IPS-18a (cell line): ENCODE measurements around the gene NXN.
"Not testable (repeated sequence)": the region's sequence is repeated elsewhere in the genome, so short reads cannot be mapped to it uniquely, and the experiment has no call there.

Experiments
- H3K27ac ChIP-seq: one replicate; pipeline ENCODE4 v1.5.1; 2013; ENCODE audit warnings: low read length
- H3K27me3 ChIP-seq: one replicate; pipeline ENCODE4 v1.6.1; 2013; ENCODE audit warnings: mild to moderate bottlenecking, low read length; ENCODE audit not compliant: control insufficient read depth, insufficient read depth
- H3K36me3 ChIP-seq: one replicate; pipeline ENCODE4 v1.6.1; 2013; ENCODE audit warnings: low read depth, low read length; ENCODE audit not compliant: control insufficient read depth
- H3K4me1 ChIP-seq: one replicate; pipeline ENCODE4 v1.6.1; 2013; ENCODE audit warnings: low read depth, low read length; ENCODE audit not compliant: control insufficient read depth
- H3K4me3 ChIP-seq: one replicate; pipeline ENCODE4 v1.5.1; 2013; ENCODE audit warnings: low read length
- H3K9ac ChIP-seq: one replicate; pipeline ENCODE4 v1.6.1; 2013; ENCODE audit warnings: mild to moderate bottlenecking, low read length, moderate library complexity
- H3K9me3 ChIP-seq: one replicate; pipeline ENCODE4 v1.6.1; 2013; ENCODE audit warnings: low read depth, low read length; ENCODE audit not compliant: control insufficient read depth

NXN gene

DNA sequence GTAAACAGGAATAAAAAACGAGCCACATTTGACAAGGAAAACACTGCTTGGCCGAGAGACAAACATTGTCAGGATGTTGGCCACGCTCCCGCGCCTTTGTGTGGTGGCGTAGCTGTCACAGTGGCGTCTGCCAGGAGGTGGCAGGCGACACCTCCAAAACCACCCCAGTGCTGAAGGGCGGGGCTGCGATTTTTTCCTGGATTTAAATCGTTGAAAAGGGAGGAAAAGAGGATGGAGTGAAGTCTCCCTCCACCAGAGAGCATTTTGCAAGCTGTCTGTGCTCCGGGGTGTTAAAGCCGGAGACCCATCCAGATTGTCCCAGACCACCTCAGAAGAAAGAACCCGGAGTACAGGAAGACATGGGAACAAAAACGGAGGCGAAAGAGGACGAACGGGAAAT is 184.7 kb downstream of the NXN start:
- Histone ChIP-seq H3K9me3 (no peaks in the 10 kb centered on the region), H3K27me3 (no peaks in the 10 kb centered on the region)

DNA sequence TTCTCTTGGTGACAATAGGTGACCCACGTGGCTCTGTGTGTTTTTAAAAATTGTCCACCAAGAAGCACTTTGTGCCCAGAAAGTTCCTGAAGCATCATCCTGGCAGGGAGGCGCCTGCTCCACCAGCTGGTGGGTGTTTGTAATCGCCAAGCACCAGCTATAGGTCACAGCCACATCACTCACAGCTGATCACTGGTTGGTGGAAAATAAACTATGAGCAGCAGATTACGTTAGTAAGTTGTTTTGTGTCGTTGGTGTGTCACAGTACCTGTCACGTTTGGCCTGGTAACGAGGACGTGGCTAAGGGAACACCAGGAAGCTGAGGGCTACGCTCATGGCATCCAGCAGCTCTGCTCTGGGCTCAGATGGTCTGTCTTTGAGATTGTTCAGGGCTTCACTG is 187.3 kb downstream of the NXN start:
- H3K36me3 ChIP-seq: peaks cover 24% of the 10 kb centered on the region
- no peaks in the 10 kb centered on the region for H3K9me3 ChIP-seq
- H3K27ac ChIP-seq: no peak overlapping the region

More for the DNA sequence above, 184.7 kb downstream of the NXN start:
- H3K4me1 ChIP-seq: peaks cover 4% of the 10 kb centered on the region
- no peak overlapping the region for H3K27ac ChIP-seq
- H3K4me3 ChIP-seq: no peak overlapping the region
- H3K36me3 ChIP-seq: peaks cover 9% of the 10 kb centered on the region
- H3K9ac ChIP-seq: no peak overlapping the region

DNA sequence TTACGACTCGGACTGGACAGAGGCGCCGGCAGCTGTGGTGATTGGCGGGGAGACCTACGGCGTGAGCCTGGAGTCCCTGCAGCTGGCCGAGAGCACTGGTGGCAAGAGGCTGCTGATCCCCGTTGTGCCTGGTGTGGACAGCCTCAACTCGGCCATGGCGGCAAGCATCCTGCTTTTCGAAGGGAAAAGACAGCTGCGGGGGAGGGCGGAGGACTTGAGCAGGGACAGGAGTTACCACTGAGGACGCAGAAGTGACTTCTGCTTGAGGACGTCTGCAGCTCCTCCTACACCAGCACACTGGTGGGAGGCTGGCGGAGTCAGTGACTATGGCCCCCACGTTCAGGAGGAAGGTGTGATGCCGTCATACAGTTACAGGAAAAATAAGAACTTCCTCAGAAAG is 187.7 kb downstream of the NXN start:
- no peaks in the 10 kb centered on the region for H3K9me3 ChIP-seq
- no peak overlapping the region for H3K4me3 ChIP-seq
- H3K27me3 ChIP-seq: no peaks in the 10 kb centered on the region
- peaks cover 4% of the 10 kb centered on the region for H3K4me1 ChIP-seq
- no peak overlapping the region for H3K9ac ChIP-seq
- no peak overlapping the region for H3K27ac ChIP-seq
- peaks cover 24% of the 10 kb centered on the region for H3K36me3 ChIP-seq

More for the DNA sequence above, 187.3 kb downstream of the NXN start:
- H3K27me3 ChIP-seq: no peaks in the 10 kb centered on the region
- peaks cover 4% of the 10 kb centered on the region for H3K4me1 ChIP-seq
- no peak overlapping the region for H3K4me3 ChIP-seq
- no peak overlapping the region for H3K9ac ChIP-seq

DNA sequence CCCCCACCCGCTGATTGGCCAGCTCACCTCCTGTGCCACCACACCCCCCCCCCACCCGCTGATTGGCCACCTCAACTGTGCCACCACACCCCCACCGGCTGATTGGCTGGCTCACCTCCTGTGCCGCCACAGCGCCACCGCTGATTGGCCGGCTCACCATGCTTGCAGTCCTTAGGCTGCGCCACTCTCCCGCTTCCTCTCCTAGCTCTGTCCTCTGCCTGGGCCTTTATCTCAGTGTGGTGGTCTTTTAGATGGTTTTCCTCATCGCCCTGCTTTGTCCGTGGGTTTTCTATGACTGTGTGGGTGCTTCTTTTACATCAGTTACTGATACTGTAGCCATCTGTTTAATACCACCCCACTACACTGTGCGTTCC is 188.7 kb downstream of the NXN start:
- H3K27ac ChIP-seq, H3K9ac ChIP-seq, H3K4me1 ChIP-seq, H3K4me3 ChIP-seq, H3K27me3 ChIP-seq, H3K9me3 ChIP-seq: not testable (repeated sequence)
- H3K36me3 ChIP-seq: peaks cover 24% of the 10 kb centered on the region

GRCh38 chr17:789931-790873 is 189.4 kb downstream of the NXN start:
- H3K36me3 ChIP-seq: peaks cover 24% of the 10 kb centered on the region
- H3K9ac ChIP-seq, H3K27ac ChIP-seq: not testable (repeated sequence)

DNA sequence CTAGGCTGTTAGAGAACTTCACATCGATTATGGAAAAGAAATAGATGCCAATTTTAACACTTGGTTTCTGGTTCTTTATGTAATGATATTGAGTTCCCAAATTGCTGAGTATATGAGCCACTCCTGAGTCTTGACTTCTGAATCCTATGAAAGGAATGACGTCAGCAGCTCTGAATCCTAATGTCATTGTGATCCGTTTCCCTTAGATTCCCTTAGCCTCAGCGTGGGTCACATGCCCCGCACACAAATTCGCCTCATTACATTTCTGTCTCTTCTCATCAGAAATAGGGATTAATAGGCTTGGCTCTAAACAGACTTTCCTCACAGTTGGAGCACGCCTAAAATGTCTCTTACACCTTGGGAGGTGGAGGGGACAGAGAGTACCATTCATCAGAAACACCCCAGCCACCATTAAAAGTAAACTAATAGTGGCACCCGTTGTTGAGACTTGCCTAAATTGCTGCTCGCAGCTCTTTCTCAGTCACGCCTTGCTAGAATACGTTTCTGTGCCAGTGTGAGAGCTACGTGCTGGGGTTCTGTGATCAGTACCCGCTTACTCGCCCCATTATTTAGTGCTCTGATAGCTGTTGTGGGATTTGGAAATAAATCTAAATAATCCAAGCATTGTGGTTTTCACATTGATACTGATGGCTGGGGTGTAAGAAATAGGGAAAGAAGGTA is 190.3 kb downstream of the NXN start:
- H3K4me1 ChIP-seq: no peaks in the 10 kb centered on the region
- H3K9ac ChIP-seq: no peak overlapping the region
- no peaks in the 10 kb centered on the region for H3K9me3 ChIP-seq
- H3K27me3 ChIP-seq: no peaks in the 10 kb centered on the region
- H3K36me3 ChIP-seq: peaks cover 31% of the 10 kb centered on the region
- H3K27ac ChIP-seq: no peak overlapping the region
- no peak overlapping the region for H3K4me3 ChIP-seq

More at GRCh38 chr17:789931-790873, 189.4 kb downstream of the NXN start:
- H3K4me3 ChIP-seq, H3K4me1 ChIP-seq, H3K9me3 ChIP-seq, H3K27me3 ChIP-seq: not testable (repeated sequence)

- Histone ChIP-seq H3K27ac (no peak overlapping the region), H3K4me3 (no peak overlapping the region), H3K9me3 (no peaks in the 10 kb centered on the region), H3K36me3 (peaks cover 35% of the 10 kb centered on the region), H3K4me1 (no peaks in the 10 kb centered on the region), H3K9ac (no peak overlapping the region), H3K27me3 (no peaks in the 10 kb centered on the region)
Measured at GRCh38 chr17:788551-788950, 191.0 kb downstream of the NXN start.

DNA sequence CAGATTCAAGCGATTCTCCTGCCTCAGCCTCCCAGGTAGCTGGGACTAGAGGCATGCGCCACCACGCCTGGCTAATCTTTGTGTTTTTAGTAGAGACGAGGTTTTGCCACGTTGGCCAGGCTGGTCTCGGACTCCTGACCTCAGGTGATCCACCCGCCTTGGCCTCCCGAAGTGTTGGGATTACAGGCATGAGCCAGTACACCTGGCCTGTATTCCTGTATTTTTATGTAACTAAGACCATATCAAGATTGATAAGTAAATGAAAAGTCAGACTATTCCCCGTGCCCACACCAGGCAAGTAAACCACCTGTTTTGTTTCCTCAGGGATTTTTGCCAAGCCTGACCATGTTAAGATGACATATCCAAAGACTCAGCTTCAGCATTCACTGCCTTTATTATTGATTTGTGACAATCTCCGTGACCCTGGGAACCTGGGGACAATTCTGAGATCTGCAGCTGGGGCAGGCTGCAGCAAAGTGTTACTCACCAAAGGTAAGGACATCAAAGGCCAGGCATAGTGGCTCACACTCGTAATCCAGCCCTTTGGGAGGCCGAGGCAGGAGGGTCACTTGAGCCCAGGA is 191.8 kb downstream of the NXN start:
- Histone ChIP-seq H3K36me3 (peaks cover 35% of the 10 kb centered on the region), H3K27ac (no peak overlapping the region), H3K27me3 (no peaks in the 10 kb centered on the region), H3K4me3 (no peak overlapping the region), H3K9ac (no peak overlapping the region), H3K9me3 (no peaks in the 10 kb centered on the region), H3K4me1 (no peaks in the 10 kb centered on the region)

DNA sequence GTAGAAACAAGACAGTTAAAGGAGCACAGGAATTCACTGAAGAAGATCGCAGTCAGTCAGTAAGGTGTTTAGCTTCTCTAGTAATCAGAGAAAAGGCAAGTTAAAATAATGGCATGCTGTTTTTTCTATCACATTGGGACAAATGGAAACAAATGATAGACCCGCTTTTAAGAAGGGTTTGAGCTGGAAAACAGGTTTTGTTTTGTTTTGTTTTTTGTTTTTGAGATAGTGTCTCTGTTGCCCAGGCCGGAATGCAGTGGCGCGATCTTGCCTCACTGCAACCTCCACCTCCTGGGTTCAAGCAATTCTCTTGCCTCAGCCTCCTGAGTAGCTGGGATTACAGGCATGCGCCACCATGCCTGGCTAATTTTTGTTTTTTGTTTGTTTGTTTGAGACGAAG is 193.7 kb downstream of the NXN start:
- not testable (repeated sequence) for H3K4me3 ChIP-seq, H3K9ac ChIP-seq, H3K4me1 ChIP-seq, H3K27me3 ChIP-seq, H3K9me3 ChIP-seq, H3K27ac ChIP-seq
- H3K36me3 ChIP-seq: peaks cover 29% of the 10 kb centered on the region

GRCh38 chr17:784143-784542 is 195.4 kb downstream of the NXN start:
- no peaks in the 10 kb centered on the region for H3K9me3 ChIP-seq
- no peaks in the 10 kb centered on the region for H3K27me3 ChIP-seq
- no peak overlapping the region for H3K4me3 ChIP-seq
- H3K9ac ChIP-seq: no peak overlapping the region
- H3K27ac ChIP-seq: no peak overlapping the region
- H3K4me1 ChIP-seq: no peaks in the 10 kb centered on the region
- peaks cover 25% of the 10 kb centered on the region for H3K36me3 ChIP-seq

DNA sequence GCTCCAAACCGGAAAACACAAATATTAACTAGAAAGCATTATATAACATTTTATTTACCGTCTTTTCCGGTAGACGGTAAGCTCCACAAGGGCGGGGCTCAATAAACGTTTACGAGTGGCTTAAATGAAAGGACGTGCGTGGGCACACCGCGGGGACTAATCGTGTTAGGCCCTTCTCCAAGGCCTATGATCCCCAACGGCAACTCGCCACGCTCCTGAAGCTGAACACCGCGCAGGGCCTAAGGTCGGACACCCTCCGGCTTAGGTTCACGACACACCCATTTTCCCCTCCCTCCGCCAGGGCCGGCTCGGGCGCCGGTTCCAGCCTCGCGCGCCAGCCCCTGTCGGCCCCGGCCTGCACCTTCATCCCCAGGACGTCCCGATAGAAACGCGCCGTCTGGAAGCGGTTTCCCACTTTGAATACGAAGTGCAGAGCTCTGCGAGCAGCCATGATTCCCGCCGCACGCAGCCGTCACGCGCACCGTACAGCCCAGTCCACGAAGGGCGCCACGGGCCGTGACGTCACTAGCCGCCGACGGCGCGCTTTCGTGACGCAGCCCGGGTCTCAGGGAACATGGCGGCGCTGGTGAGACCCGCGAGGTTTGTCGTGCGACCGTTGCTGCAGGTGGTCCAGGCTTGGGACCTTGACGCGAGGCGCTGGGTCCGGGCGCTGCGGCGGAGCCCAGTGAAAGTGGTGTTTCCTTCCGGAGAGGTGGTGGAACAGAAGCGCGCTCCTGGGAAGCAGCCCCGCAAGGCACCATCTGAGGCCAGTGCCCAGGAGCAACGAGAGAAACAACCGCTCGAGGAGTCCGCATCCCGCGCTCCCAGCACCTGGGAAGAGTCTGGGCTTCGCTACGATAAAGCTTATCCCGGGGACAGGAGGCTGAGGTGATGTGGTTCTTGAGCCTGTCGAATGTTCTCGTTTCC is 197.5 kb downstream of the NXN start, which contains the start of the genes GLOD4 and MRM3:
Gene GLOD4 (minus strand): TSS at position 476 of the 927 bp plus-strand sequence. CDS start 25 bp downstream, at position 451.
Gene MRM3 (plus strand): TSS at position 549 of the 927 bp plus-strand sequence. CDS start 26 bp downstream, at position 575.
- peaks cover 30% of the 10 kb centered on the region for H3K36me3 ChIP-seq

More for the DNA sequence above, 197.5 kb downstream of the NXN start, which contains the start of the genes GLOD4 and MRM3:
- Histone ChIP-seq H3K4me1 (no peaks in the 10 kb centered on the region), H3K9ac (peak within 1 kb of the TSS; percentile 94), H3K27ac (peak within 1 kb of the TSS; percentile 88), H3K27me3 (no peaks in the 10 kb centered on the region), H3K4me3 (peak within 1 kb of the TSS; percentile 97), H3K9me3 (no peaks in the 10 kb centered on the region)
